Measurements from ENCODE around the gene UPK3B.
"Not testable (repeated sequence)": the region's sequence is repeated elsewhere in the genome, so short reads cannot be mapped to it uniquely, and the experiment has no call there.

UPK3B gene

DNA sequence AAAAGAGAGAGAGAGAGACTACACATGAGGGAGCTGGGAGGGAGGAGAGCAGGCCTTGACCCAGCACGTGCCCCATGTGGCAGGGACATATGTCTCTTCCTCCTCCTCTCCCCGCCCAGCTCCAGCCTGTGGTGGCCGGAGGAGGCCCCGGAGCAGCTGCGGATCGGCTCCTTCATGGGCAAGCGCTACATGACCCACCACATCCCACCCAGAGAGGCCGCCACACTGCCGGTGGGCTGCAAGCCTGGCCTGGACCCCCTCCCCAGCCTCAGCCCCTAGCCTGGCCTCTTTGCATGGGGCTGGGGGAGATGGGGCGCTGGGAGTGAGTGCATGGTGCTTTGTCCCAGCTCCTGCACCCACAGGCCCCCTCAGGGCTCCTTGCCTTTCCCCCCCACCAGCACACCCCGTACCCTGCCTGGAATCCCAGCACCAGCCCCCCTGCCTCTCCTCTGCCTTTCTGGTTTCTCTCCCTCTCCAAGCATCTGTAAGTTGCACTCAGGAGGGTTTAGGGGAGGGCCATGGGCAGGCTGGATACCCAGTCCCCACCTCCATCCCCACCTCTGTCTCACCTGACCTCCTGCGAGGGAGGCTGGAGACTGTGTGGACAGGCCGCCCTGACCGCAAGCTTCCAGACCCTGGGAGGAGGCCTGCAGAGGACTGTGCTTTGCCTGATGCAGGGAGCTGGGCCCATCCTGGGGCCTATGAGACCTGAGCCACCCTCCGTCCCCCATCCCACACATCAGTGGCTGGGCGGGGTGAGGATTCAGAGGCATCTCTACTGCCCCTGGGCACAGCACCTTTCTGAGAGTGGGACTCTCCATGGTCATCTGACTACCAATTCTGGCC is 4.8 kb downstream of the UPK3B start:
- DNase-seq: no peak

DNA sequence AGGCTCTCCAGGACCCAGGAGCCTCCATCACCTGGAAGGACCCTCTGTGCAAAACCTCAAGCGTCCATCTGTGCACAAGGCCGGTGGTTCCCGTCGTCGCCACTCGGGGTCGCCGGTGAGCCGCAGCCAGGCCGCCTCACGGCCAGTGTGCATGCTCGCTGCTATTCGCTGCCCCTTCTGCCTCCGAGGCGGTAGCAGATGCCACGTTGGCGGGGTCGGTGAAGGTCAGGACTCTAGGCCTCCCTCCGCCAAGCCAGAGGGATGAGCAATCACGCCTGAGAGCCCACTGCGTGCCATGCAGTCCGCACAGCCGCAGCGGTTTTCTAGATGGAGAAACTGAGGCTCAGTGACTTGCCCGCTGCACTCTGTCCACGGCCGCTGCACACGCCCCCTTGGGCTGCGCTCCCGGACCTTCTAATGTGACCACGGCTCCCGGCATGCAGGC is 5.7 kb downstream of the UPK3B start:
- no peak for DNase-seq

DNA sequence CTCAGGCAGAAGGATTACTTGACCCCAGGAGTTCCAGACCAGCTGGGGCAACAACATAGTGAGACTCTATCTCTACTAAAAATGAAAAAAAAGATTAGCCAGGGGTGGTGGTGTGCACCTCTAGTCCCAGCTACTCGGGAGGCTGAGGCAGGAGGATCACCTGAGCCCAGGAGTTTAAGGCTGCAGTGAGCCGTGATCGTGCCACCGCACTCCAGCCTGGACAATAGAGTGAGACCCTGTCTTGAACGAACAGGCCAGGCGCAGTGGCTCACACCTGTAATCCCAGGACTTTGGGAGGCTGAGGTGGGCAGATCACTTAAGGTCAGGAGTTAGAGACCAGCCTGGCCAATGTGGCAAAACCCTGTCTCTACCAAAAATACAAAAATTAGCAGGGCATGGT is 6.6 kb downstream of the UPK3B start:
- DNase-seq: not testable (repeated sequence)

DNA sequence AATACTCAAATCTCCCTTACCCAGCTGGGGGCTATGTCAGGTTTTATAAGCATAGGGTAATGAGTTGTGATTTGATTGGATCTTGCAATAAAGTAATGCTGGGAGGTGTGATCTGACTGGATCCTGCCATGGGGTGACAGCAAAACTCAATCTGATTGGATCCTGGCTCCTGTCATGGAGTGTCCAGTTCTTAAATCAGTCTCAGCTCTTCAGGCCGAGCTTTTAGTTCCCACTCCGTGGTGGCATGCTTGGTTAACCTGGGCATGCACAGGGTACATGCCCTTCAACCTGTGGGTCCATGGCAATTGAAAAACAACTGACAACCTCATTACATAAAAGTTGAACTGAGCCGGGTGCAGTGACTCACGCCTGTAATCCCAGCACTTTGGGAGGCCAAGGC is 15.8 kb downstream of the UPK3B start:
- not testable (repeated sequence) for DNase-seq

DNA sequence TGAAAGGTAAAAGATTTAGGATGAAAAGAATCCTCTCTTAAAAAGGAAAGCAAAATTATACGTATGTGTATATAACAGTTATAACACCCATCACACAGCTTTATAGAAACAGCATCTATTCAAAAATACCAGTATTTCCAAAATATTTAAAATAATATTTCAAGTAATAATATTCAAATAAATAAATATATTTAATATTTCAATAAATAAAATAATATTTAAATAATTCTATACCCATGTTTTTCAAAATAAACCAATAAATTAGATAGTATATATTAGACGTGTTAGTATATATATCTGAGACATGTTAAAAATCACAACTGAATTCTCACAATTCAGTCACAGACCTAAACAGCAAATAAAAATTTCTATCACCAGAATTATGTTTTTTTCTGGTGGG is 21.3 kb downstream of the UPK3B start:
- DNase-seq: not testable (repeated sequence)

DNA sequence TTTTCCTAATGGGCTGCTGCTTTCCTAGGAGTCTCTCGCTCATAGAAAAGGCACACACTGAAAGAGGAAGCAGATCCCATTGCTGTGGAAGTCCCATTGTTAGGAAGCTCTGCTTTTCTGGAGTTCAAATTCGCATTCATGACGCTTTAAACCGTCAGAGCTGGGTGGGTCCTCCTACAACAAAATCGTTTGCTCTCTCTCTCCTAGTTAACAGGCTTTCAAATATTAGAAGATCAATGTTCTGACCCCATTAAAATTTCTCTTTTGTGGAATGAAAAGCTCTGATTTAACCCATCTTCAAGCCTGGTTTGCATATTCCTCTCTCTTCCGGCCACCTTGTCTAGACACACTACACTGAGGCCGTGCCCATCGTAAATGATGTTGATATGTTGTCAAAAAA is 32.8 kb downstream of the UPK3B start, which contains the start of gene SPDYE16:
Gene SPDYE16, minus strand, starts transcription at position 101 of the 400 bp plus-strand sequence. CDS start 1,838 bp downstream, outside the sequence.
- not testable (repeated sequence) for DNase-seq

DNA sequence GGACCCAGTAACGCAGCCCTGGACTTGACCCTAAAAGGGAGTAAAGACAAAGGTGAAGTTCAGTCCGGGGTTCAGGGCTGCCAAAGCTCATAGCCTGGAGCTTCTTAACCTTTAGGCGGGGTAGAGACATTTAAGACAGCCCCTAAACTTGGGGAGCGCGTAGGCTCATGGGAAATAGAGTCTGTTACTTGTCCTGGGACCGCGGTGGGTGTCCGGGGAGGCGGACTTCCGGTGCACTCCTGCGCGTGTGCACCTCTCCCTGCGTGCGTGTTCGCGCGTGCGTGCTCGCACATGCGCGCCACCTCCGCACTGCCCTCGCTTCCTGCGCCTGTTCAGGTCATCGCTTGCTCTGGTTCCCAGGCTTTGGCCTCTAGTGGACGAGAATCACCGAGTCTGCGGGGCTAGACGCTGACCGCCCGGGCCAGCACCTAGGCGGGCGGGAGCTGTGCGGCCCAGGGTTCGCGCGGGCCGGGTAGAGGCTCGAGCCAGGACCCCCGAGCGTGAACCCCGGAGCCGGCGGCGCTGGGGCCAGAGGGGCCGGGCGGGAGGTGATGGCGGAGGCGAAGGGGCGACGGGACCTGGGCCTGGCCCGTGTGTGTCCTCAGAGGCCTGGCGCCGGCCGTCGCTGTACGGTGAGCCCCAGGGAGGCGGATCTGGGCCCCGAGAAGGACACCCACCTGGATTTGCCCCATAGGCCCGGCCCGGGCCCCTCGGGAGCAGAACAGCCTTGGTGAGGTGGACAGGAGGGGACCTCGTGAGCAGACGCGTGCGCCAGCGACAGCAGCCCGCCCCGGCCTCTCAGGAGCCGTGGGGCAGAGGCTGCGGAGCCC is 38.9 kb downstream of the UPK3B start:
- DNase-seq: peak; percentile 24 to 65

DNA sequence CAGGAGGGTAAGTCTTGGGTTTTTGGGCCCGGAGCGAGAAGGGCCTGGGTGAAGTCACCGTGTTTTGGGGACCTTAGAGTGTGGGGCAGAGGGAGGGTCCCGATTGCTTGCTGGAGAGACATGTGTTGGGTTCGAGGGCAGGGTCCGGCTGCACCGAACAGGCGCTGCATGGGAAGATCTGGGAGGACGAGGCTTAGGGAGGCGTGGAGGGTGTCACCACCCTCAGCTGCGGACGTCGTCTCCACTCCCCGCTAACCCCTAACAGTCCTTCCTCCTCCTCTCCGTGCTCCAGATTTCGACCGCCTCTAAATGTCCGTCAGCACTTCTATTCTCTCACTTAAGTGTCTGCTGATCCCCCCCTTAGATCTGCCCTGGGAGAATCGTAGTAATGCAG is 39.5 kb downstream of the UPK3B start:
- DNase-seq: not testable (repeated sequence)

DNA sequence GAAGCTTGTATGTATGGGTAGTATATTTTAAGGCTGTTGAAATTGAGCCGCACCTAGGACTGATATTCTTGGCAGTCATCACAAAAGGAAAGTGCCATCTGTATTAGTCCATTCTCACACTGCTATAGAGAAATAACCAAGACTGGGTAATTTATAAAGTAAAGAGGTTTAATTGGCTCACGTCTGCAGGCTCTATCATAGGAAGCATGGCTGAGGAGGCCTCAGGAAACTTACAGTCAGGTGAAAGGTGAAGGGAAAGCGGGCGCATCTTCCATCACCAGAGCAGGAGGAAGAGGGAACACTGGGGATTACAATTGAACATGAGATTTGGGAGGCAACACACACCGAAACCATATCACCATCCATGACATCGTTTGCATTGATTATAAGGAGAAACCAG is 41.6 kb downstream of the UPK3B start:
- DNase-seq: not testable (repeated sequence)

DNA sequence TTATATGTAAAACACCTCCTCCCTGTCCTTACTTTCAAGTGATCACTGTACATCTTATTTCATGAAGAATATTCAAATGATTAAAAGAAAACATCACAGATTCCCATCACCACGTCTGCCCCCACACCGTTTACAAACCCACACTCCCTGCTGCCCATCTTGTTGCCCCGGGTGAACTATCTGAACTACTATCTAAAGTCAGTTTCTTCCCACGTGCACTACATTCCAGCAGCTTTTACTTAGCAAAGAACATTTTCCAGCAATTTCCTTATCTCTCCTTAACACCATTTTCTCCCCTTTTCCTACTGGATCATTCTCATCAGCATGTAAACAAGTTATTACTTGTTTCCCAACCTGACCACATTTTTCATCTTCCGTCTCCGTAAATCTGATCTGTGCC is 49.3 kb downstream of the UPK3B start:
- not testable (repeated sequence) for DNase-seq

DNA sequence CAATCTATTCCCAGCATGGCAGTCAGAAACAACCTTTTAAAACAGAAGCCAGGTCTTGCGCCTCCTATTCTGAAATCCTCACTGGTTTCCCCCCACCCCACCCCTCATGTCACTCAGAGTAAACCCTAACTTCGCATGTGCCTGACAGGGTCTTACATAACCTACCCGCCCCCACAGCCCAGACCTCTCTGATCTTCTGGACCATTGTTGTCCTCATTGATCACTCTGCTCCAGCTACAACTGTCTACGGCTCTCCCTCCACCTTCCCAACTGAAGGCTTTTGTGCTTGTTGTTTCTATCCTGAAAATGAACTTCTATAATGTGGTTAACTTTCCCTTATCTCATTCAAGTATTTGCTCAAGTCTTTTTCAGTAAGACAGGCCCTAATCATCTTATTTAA is 49.8 kb downstream of the UPK3B start:
- DNase-seq: not testable (repeated sequence)

DNA sequence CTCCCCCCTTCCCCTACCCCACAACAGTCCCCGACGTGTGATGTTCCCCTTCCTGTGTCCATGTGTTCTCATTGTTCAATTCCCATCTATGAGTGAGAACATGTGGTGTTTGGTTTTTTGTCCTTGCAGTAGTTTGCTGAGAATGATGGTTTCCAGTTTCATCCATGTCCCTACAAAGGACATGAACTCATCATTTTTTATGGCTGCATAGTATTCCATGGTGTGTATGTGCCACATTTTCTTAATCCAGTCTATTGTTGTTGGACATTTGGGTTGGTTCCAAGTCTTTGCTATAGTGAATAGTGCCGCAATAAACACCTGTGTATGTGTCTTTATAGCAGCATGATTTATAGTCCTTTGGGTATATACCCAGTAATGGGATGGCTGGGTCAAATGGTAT is 51.0 kb downstream of the UPK3B start:
- DNase-seq: not testable (repeated sequence)

DNA sequence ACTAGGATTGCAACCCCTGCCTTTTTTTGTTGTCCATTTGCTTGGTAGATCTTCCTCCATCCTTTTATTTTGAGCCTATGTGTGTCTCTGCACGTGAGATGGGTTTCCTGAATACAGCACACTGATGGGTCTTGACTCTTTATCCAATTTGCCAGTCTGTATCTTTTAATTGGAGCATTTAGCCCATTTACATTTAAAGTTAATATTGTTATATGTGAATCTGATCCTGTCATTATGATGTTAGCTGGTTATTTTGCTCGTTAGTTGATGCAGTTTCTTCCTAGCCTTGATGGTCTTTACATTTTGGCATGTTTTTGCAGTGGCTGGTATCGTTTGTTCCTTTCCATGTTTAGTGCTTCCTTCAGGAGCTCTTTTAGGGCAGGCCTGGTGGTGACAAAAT is 54.6 kb downstream of the UPK3B start:
- DNase-seq: not testable (repeated sequence)
